Liver (tissue), 9 donors: ENCODE data around the gene SLC12A1. TPM values are rescaled to one million over a fixed set of nuclear protein-coding genes. Genes with fewer than 3 reads are reported as not detected.

Experiments
- DNase-seq: peaks from one replicate; pipeline ENCODE4 v3.0.0-alpha.2; 2017; ENCODE audit warnings: low spot score
- H3K27ac ChIP-seq, 2 donors: one replicate each; pipeline ENCODE4 v1.7.0; 2013; ENCODE audit warnings: inconsistent platforms in 2 of 2, low read length in 2 of 2, control low read depth in 1 of 2, low read depth in 1 of 2, mild to moderate bottlenecking in 1 of 2
- H3K27me3 ChIP-seq, 4 donors: one replicate each; pipeline versions ENCODE4 v1.6.1 to v1.7.0; 2013; ENCODE audit warnings: low read length in 3 of 4, inconsistent platforms in 1 of 4, mild to moderate bottlenecking in 1 of 4, moderate library complexity in 1 of 4; ENCODE audit not compliant: control insufficient read depth in 4 of 4, insufficient read depth in 4 of 4
- H3K36me3 ChIP-seq, 4 donors: one replicate each; pipeline versions ENCODE4 v1.6.1 to v1.7.0; 2013; ENCODE audit warnings: low read length in 3 of 4, mild to moderate bottlenecking in 3 of 4, low read depth in 1 of 4, moderate library complexity in 1 of 4; ENCODE audit not compliant: control insufficient read depth in 4 of 4, insufficient read depth in 3 of 4
- H3K4me1 ChIP-seq, 4 donors: one replicate each; pipeline versions ENCODE4 v1.6.1 to v1.7.0; 2013; ENCODE audit warnings: low read length in 3 of 4, mild to moderate bottlenecking in 3 of 4, moderate library complexity in 1 of 4; ENCODE audit not compliant: control insufficient read depth in 4 of 4, insufficient read depth in 4 of 4
- H3K4me3 ChIP-seq, 3 donors: one replicate each; pipeline versions ENCODE4 v1.6.1 to v1.7.0; 2013; ENCODE audit warnings: low read length in 3 of 3, control low read depth in 1 of 3, low read depth in 1 of 3, mild to moderate bottlenecking in 1 of 3
- H3K9ac ChIP-seq, 2 donors: one replicate each; pipeline ENCODE4 v1.7.0; 2013; ENCODE audit warnings: low read length in 2 of 2, mild to moderate bottlenecking in 2 of 2, moderate library complexity in 2 of 2, control low read depth in 1 of 2, low read depth in 1 of 2
- H3K9me3 ChIP-seq, 4 donors: one replicate each; pipeline versions ENCODE4 v1.6.1 to v1.7.0; 2013; ENCODE audit warnings: low read length in 3 of 4; ENCODE audit not compliant: control insufficient read depth in 4 of 4
- EGR1 ChIP-seq, 2 donors: IDR thresholded peaks; 2 replicates each; pipeline ENCODE4 v1.6.1; 2016 to 2018; ENCODE audit warnings: antibody characterized with exemption in 2 of 2, low read depth in 2 of 2
- FOXA1 ChIP-seq: IDR thresholded peaks from 2 replicates; pipeline ENCODE4 v1.6.1; 2016; ENCODE audit warnings: antibody characterized with exemption
- GABPA ChIP-seq, 2 donors: IDR thresholded peaks in 1 of 2; conservative IDR thresholded peaks in 1 of 2; 2 replicates each; pipeline ENCODE4 v1.6.1; 2016; ENCODE audit warnings: antibody characterized with exemption in 2 of 2, mild to moderate bottlenecking in 1 of 2, moderate library complexity in 1 of 2
- HNF4A ChIP-seq, 2 donors: conservative IDR thresholded peaks; 2 replicates each; pipeline ENCODE4 v1.6.1; 2016; ENCODE audit warnings: antibody characterized with exemption in 2 of 2, mild to moderate bottlenecking in 2 of 2
- HNF4G ChIP-seq: IDR thresholded peaks from 2 replicates; pipeline ENCODE4 v1.6.1; 2016; ENCODE audit warnings: antibody characterized with exemption
- JUND ChIP-seq, 2 donors: IDR thresholded peaks; 2 replicates each; pipeline ENCODE4 v1.6.1; 2016; ENCODE audit warnings: antibody characterized with exemption in 2 of 2
- MAX ChIP-seq: IDR thresholded peaks from 2 replicates; pipeline ENCODE4 v1.6.1; 2016; ENCODE audit warnings: antibody characterized with exemption
- NR2F2 ChIP-seq: IDR thresholded peaks from 2 replicates; pipeline ENCODE4 v1.6.1; 2016; ENCODE audit warnings: antibody characterized with exemption
- RAD21 ChIP-seq, 2 donors: IDR thresholded peaks; 2 replicates each; pipeline ENCODE4 v1.6.1; 2016; ENCODE audit warnings: antibody characterized with exemption in 2 of 2, mild to moderate bottlenecking in 2 of 2
- RXRA ChIP-seq, 2 donors: IDR thresholded peaks; 2 replicates each; pipeline ENCODE4 v1.6.1; 2017 to 2018; ENCODE audit warnings: antibody characterized with exemption in 2 of 2, mild to moderate bottlenecking in 1 of 2
- SP1 ChIP-seq: IDR thresholded peaks from 2 replicates; pipeline ENCODE4 v1.6.1; 2018; ENCODE audit warnings: antibody characterized with exemption, mild to moderate bottlenecking
- TAF1 ChIP-seq: conservative IDR thresholded peaks from 2 replicates; pipeline ENCODE4 v1.6.1; 2016; ENCODE audit warnings: antibody characterized with exemption, mild to moderate bottlenecking
- YY1 ChIP-seq: IDR thresholded peaks from 2 replicates; pipeline ENCODE4 v1.6.1; 2016; ENCODE audit warnings: antibody characterized with exemption, mild to moderate bottlenecking
- WGBS: extraction: QIAGEN DNeasy Blood & Tissue Kit; methylation state at CpG from one replicate; pipeline ENCODE4 v1.1.7; 2013; 5-methylcytosine and 5-hydroxymethylcytosine counted together
- polyA plus RNA-seq, 2 donors: library from polyadenylated mRNA; stranded (reverse) in 1 of 2; unstranded in 1 of 2; fragments of 200-250 nt in 1 of 2; fragments of >200 nt in 1 of 2; fragmentation: Nextera tagmentation in 1 of 2; extraction: Ambion mirVana in 1 of 2; gene quantifications; one replicate each; pipeline versions ENCODE4 v1.2.1 to v1.2.3, GENCODE V29; 2013 to 2015
- total RNA-seq, 2 donors: library from RNA; depleted of rRNA; stranded (reverse); fragments of >200 nt; gene quantifications; one replicate each; pipeline ENCODE4 v1.2.3, GENCODE V29; 2014
- TF ChIP-seq, protein P1 (sequence below): IDR thresholded peaks from 2 replicates; pipeline ENCODE4 v1.6.1; 2016; ENCODE audit warnings: antibody characterized with exemption
- TF ChIP-seq, protein P2 (sequence below): fragments of 150-350 bp; IDR thresholded peaks from 2 replicates; pipeline ENCODE4 v1.5.1; 2017; ENCODE audit warnings: improper control_type of control experiment, low read depth, low read length; ENCODE audit not compliant: missing input control
- TF ChIP-seq, protein P3 (sequence below): IDR thresholded peaks from 2 replicates; pipeline ENCODE4 v1.6.1; 2016; ENCODE audit warnings: antibody characterized with exemption
- TF ChIP-seq, protein P4 (sequence below): IDR thresholded peaks from 2 replicates; pipeline ENCODE4 v1.6.1; 2016; ENCODE audit warnings: antibody characterized with exemption, mild to moderate bottlenecking
- donor health status: healthy.
- donor health status: healthy.
- donor health status: healthy.
- donor health status: healthy.
- donor health status: healthy.

SLC12A1 gene
- total and polyA plus RNA-seq, 4 donors = 0.03 to 0.42 (median 0.09) TPM

GRCh38 chr15:48317221-48317620 lies 111.1 kb downstream of the SLC12A1 start:
- TF ChIP-seq HNF4G (no peak), RAD21 (IDR thresholded peaks at IDR 0.05) (no peak), JUND (IDR thresholded peaks at IDR 0.05) (no peak)
- TF ChIP-seq, protein P1, sequence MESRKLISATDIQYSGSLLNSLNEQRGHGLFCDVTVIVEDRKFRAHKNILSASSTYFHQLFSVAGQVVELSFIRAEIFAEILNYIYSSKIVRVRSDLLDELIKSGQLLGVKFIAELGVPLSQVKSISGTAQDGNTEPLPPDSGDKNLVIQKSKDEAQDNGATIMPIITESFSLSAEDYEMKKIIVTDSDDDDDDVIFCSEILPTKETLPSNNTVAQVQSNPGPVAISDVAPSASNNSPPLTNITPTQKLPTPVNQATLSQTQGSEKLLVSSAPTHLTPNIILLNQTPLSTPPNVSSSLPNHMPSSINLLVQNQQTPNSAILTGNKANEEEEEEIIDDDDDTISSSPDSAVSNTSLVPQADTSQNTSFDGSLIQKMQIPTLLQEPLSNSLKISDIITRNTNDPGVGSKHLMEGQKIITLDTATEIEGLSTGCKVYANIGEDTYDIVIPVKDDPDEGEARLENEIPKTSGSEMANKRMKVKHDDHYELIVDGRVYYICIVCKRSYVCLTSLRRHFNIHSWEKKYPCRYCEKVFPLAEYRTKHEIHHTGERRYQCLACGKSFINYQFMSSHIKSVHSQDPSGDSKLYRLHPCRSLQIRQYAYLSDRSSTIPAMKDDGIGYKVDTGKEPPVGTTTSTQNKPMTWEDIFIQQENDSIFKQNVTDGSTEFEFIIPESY = no peak
- Histone ChIP-seq H3K4me1 (no peaks in the 10 kb centered on the region), H3K27ac (no peak overlapping the region), H3K9ac (no peak overlapping the region), H3K9me3 (no peaks in the 10 kb centered on the region), H3K27me3 (peaks cover 0 to 6% (median 0%) of the 10 kb centered on the region in 4 donors), H3K36me3 (no peaks in the 10 kb centered on the region), H3K4me3 (no peak overlapping the region)
- WGBS = 92% methylated on average over 2 of the region's 2 CpGs
- DNase-seq = no peak

DNA sequence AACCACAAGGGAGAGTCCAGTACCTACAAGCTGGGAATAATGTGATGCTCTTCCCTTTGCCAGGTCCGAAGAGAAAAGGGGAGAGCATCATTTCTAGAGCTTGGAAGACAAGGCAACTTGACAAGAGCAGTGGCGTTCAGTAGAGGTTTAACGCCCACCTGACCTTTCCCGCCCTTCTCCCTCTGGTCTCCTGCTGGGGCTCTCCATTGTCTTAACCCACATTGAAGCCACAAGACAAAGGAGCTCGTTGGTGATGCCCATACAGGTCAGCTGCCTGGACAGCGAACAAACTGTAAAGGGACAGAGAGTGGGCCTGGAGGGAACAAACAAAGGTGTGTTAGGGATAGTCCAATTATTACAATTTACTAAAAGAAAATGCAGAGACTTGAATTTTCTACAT lies 112.0 kb downstream of the SLC12A1 start:
- Histone ChIP-seq H3K9me3 (no peaks in the 10 kb centered on the region), H3K27ac (no peak overlapping the region), H3K9ac (no peak overlapping the region), H3K4me3 (no peak overlapping the region), H3K27me3 (peaks cover 0 to 6% (median 0%) of the 10 kb centered on the region in 4 donors), H3K4me1 (no peaks in the 10 kb centered on the region), H3K36me3 (no peaks in the 10 kb centered on the region)
- no peak for TF ChIP-seq FOXA1
- TF ChIP-seq SP1 = no peak
- TF ChIP-seq YY1 = no peak
- TF ChIP-seq JUND (IDR thresholded peaks at IDR 0.05) = no peak
- no peak for TF ChIP-seq EGR1 (IDR thresholded peaks at IDR 0.05; ENCODE audit: low read depth in 2 of 2)
- TF ChIP-seq, protein P2, sequence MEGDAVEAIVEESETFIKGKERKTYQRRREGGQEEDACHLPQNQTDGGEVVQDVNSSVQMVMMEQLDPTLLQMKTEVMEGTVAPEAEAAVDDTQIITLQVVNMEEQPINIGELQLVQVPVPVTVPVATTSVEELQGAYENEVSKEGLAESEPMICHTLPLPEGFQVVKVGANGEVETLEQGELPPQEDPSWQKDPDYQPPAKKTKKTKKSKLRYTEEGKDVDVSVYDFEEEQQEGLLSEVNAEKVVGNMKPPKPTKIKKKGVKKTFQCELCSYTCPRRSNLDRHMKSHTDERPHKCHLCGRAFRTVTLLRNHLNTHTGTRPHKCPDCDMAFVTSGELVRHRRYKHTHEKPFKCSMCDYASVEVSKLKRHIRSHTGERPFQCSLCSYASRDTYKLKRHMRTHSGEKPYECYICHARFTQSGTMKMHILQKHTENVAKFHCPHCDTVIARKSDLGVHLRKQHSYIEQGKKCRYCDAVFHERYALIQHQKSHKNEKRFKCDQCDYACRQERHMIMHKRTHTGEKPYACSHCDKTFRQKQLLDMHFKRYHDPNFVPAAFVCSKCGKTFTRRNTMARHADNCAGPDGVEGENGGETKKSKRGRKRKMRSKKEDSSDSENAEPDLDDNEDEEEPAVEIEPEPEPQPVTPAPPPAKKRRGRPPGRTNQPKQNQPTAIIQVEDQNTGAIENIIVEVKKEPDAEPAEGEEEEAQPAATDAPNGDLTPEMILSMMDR = no peak
- TF ChIP-seq RAD21 (IDR thresholded peaks at IDR 0.05) = no peak
- TF ChIP-seq, protein P3, sequence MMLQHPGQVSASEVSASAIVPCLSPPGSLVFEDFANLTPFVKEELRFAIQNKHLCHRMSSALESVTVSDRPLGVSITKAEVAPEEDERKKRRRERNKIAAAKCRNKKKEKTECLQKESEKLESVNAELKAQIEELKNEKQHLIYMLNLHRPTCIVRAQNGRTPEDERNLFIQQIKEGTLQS = no peak
- TF ChIP-seq, protein P1 = no peak
- TF ChIP-seq, protein P4, sequence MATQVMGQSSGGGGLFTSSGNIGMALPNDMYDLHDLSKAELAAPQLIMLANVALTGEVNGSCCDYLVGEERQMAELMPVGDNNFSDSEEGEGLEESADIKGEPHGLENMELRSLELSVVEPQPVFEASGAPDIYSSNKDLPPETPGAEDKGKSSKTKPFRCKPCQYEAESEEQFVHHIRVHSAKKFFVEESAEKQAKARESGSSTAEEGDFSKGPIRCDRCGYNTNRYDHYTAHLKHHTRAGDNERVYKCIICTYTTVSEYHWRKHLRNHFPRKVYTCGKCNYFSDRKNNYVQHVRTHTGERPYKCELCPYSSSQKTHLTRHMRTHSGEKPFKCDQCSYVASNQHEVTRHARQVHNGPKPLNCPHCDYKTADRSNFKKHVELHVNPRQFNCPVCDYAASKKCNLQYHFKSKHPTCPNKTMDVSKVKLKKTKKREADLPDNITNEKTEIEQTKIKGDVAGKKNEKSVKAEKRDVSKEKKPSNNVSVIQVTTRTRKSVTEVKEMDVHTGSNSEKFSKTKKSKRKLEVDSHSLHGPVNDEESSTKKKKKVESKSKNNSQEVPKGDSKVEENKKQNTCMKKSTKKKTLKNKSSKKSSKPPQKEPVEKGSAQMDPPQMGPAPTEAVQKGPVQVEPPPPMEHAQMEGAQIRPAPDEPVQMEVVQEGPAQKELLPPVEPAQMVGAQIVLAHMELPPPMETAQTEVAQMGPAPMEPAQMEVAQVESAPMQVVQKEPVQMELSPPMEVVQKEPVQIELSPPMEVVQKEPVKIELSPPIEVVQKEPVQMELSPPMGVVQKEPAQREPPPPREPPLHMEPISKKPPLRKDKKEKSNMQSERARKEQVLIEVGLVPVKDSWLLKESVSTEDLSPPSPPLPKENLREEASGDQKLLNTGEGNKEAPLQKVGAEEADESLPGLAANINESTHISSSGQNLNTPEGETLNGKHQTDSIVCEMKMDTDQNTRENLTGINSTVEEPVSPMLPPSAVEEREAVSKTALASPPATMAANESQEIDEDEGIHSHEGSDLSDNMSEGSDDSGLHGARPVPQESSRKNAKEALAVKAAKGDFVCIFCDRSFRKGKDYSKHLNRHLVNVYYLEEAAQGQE = no peak
- TF ChIP-seq NR2F2 = no peak
- TF ChIP-seq GABPA (IDR thresholded peaks at IDR 0.05 in 1 of 2, conservative IDR thresholded peaks at IDR 0.05 in 1 of 2) = no peak
- TF ChIP-seq MAX = no peak
- no peak for TF ChIP-seq RXRA (IDR thresholded peaks at IDR 0.05)
- TF ChIP-seq HNF4A (conservative IDR thresholded peaks at IDR 0.05) = no peak
- TF ChIP-seq TAF1 = no peak
- WGBS = 49% methylated on average over 6 of the region's 6 CpGs
- no peak for DNase-seq
